Activated naive CD4-positive, alpha-beta T cell treated with anti-CD3 and anti-CD28 coated beads for 36 hours (primary cell): ENCODE data around the gene UAP1L1. TPM values are rescaled to one million over a fixed set of nuclear protein-coding genes. Genes with fewer than 3 reads are reported as not detected.

Source experiments
- CTCF ChIA-PET: fragments of 350-600 bp; sonication (Branson Sonifier 250); formaldehyde crosslinking; loops from one replicate; lab custom pipeline; 2021; ENCODE audit warnings: antibody characterized with exemption; lab: Charles Lee
- DNase-seq: peaks from one replicate; pipeline ENCODE4 v3.0.0-alpha.2; 2020
- H3K27ac Mint-ChIP-seq: one replicate; pipeline ENCODE4 v1.8.0; 2021; ENCODE audit warnings: mild to moderate bottlenecking, mixed read lengths
- H3K27me3 Mint-ChIP-seq: one replicate; pipeline ENCODE4 v1.8.0; 2021; ENCODE audit warnings: low read depth, mixed read lengths
- H3K36me3 Mint-ChIP-seq: one replicate; pipeline ENCODE4 v1.8.0; 2021; ENCODE audit warnings: low read depth, mixed read lengths
- H3K4me1 Mint-ChIP-seq: one replicate; pipeline ENCODE4 v1.8.0; 2021; ENCODE audit warnings: low read depth, mixed read lengths
- H3K4me3 Mint-ChIP-seq: one replicate; pipeline ENCODE4 v1.8.0; 2021; ENCODE audit warnings: mild to moderate bottlenecking, moderate library complexity, mixed read lengths
- H3K9me3 Mint-ChIP-seq: one replicate; pipeline ENCODE4 v1.8.0; 2021; ENCODE audit warnings: mixed read lengths
- intact Hi-C: fragments of 100-400 bp; cut with micrococcal nuclease; formaldehyde crosslinking; loops from one replicate; pipeline ENCODE4 v1.15.1; 2023
- total RNA-seq, 2 experiments: library from RNA; stranded (reverse); gene quantifications; one replicate each; pipeline ENCODE4 v1.2.3, GENCODE V29; 2021

UAP1L1 gene
- total RNA-seq, 2 experiments from 2014 or later, result 2.6 to 3.4 TPM

GRCh38 chr9:137096785-137097546, 19.6 kb downstream of the UAP1L1 start:
- intact Hi-C loops, result loop anchor here (2.0 kb wide), 1 partner anchor 54 kb away; no protein-coding TSS in a partner anchor
- H3K27me3 Mint-ChIP-seq, result no peaks in the 10 kb centered on the region
- H3K9me3 Mint-ChIP-seq, result no peaks in the 10 kb centered on the region
- DNase-seq, result no peak
- no peak overlapping the region for H3K4me3 Mint-ChIP-seq
- H3K36me3 Mint-ChIP-seq, result peaks cover 7% of the 10 kb centered on the region
- H3K4me1 Mint-ChIP-seq, result peaks cover 19% of the 10 kb centered on the region
- no peak overlapping the region for H3K27ac Mint-ChIP-seq
- CTCF ChIA-PET, result interaction anchor here (0.5 to 1.9 kb wide), 6 partner anchors 23 to 141 kb away, joined by 3 to 7 read pairs (median 5); no protein-coding TSS in a partner anchor

DNA sequence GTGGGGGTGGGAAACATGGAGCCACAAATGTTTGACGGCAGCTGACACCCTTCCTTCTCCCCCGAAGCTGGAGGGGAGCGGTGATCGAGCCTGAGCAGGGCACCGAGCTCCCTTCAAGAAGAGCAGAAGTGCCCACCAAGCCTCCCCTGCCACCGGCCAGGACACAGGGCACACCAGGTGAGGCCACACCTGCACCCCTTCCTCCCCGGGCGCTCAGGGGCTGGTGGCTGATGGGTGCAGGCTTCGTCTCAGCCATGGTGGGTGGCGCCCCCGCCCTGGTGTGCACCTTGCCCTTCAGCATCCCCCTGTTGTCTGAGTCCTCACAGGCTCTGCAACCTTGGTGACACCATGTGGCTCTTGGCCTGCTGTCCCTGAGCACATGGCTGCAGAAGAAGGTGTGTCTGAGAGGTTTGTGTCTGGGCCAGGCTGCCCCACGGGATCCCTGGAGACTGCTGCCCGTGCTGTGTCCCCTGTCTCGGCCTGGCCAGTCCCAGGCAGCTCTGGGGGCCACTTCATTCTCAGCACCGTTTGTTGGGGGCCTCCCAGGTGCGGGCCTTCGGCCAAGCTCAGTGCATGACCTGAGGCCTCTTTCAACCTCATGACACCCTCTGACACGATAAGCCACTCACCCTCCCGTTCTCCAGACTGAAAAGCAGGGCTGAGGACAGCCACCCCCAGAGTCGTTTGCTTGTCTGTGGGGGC, 20.6 kb downstream of the UAP1L1 start:
- no peaks in the 10 kb centered on the region for H3K27me3 Mint-ChIP-seq
- intact Hi-C loops, result loop anchor here (2.0 kb wide), 1 partner anchor 53 kb away; no protein-coding TSS in a partner anchor
- no peaks in the 10 kb centered on the region for H3K9me3 Mint-ChIP-seq
- CTCF ChIA-PET, result interaction anchor here (0.5 kb wide), 1 partner anchor 23 kb away, joined by 7 read pairs; no protein-coding TSS in a partner anchor
- DNase-seq, result no peak
- no peak overlapping the region for H3K4me3 Mint-ChIP-seq
- peaks cover 19% of the 10 kb centered on the region for H3K4me1 Mint-ChIP-seq
- no peak overlapping the region for H3K27ac Mint-ChIP-seq
- H3K36me3 Mint-ChIP-seq, result peaks cover 7% of the 10 kb centered on the region

DNA sequence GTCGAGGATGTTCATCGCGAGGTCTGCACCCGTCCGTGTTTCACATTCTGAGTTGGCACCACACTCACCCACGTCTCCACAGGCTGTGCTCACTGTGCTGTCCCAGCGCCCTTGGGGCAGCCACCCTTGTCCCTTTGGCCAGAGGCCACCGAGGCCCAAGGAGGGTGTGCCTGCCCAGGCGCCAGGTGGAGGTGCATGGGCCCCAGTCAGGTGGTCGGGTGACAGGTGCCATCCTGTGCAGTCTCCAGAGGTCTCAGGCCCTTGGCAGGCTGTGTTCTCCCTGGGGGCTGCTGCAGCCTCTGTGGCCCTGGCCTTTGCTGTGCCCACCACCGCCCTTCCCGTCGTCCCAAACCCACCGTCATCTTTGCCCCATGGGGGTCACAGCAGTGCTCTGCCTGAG, 21.9 kb downstream of the UAP1L1 start:
- Mint-ChIP-seq H3K9me3 (no peaks in the 10 kb centered on the region), H3K4me3 (no peak overlapping the region), H3K27me3 (no peaks in the 10 kb centered on the region), H3K36me3 (peaks cover 7% of the 10 kb centered on the region), H3K27ac (no peak overlapping the region), H3K4me1 (peaks cover 18% of the 10 kb centered on the region)
- no peak for DNase-seq
- CTCF ChIA-PET, result no interaction called here
- intact Hi-C loops, result no loop called here

DNA sequence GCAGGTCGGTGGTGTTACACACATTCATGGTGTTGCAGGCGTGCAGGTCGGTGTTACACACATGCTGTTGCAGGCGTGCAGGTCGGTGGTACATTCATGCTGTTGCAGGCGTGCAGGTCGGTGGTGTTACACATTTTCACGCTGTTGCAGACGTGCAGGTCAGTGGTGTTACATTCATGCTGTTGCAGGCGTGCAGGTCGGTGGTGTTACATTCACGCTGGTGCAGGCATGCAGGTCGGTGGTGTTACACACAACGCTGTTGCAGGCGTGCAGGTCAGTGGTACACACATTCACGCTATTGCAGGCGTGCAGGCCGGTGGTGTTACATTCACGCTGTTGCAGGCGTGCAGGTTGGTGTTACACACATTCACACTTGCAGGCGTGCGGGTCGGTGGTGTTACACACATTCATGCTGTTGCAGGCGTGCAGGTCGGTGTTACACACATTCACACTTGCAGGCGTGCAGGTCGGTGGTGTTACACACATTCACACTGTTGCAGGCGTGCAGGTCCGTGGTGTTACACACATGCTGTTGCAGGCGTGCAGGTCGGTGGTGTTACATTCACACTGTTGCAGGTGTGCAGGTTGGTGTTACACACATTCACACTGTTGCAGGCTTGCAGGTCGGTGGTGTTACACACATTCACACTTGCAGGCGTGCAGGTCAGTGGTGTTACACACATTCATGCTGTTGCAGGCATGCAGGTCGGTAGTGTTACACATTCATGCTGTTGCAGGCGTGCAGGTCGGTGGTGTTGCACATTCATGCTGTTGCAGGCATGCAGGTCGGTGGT, 26.1 kb downstream of the UAP1L1 start:
- DNase-seq, result no peak
- no peak overlapping the region for H3K4me3 Mint-ChIP-seq
- intact Hi-C loops, result no loop called here
- CTCF ChIA-PET, result interaction anchor here (0.6 to 1.6 kb wide), 2 partner anchors 8 to 790 kb away, joined by 3 to 8 read pairs; no protein-coding TSS in a partner anchor
- H3K27me3 Mint-ChIP-seq, result no peaks in the 10 kb centered on the region
- no peak overlapping the region for H3K27ac Mint-ChIP-seq
- H3K36me3 Mint-ChIP-seq, result peaks cover 6% of the 10 kb centered on the region
- no peaks in the 10 kb centered on the region for H3K4me1 Mint-ChIP-seq
- no peaks in the 10 kb centered on the region for H3K9me3 Mint-ChIP-seq

- H3K27ac Mint-ChIP-seq, result no peak overlapping the region
- H3K4me3 Mint-ChIP-seq, result no peak overlapping the region
- no peaks in the 10 kb centered on the region for H3K4me1 Mint-ChIP-seq
- DNase-seq, result no peak
- CTCF ChIA-PET, result no interaction called here
- H3K9me3 Mint-ChIP-seq, result no peaks in the 10 kb centered on the region
- H3K27me3 Mint-ChIP-seq, result no peaks in the 10 kb centered on the region
- peaks cover 3% of the 10 kb centered on the region for H3K36me3 Mint-ChIP-seq
- intact Hi-C loops, result no loop called here
Observed at GRCh38 chr9:137105814-137106661, 28.7 kb downstream of the UAP1L1 start.

- Mint-ChIP-seq H3K4me1 (no peaks in the 10 kb centered on the region), H3K27me3 (no peaks in the 10 kb centered on the region), H3K27ac (no peak overlapping the region), H3K4me3 (no peak overlapping the region), H3K9me3 (no peaks in the 10 kb centered on the region), H3K36me3 (peaks cover 3% of the 10 kb centered on the region)
- no peak for DNase-seq
- CTCF ChIA-PET, result no interaction called here
- intact Hi-C loops, result no loop called here
Observed at GRCh38 chr9:137106662-137107250, 29.4 kb downstream of the UAP1L1 start.

- H3K27me3 Mint-ChIP-seq, result no peaks in the 10 kb centered on the region
- H3K9me3 Mint-ChIP-seq, result no peaks in the 10 kb centered on the region
- H3K4me1 Mint-ChIP-seq, result no peaks in the 10 kb centered on the region
- CTCF ChIA-PET, result no interaction called here
- DNase-seq, result no peak
- no peak overlapping the region for H3K4me3 Mint-ChIP-seq
- no peak overlapping the region for H3K27ac Mint-ChIP-seq
- intact Hi-C loops, result no loop called here
- H3K36me3 Mint-ChIP-seq, result peaks cover 3% of the 10 kb centered on the region
Observed at GRCh38 chr9:137107312-137107921, 30.1 kb downstream of the UAP1L1 start.

DNA sequence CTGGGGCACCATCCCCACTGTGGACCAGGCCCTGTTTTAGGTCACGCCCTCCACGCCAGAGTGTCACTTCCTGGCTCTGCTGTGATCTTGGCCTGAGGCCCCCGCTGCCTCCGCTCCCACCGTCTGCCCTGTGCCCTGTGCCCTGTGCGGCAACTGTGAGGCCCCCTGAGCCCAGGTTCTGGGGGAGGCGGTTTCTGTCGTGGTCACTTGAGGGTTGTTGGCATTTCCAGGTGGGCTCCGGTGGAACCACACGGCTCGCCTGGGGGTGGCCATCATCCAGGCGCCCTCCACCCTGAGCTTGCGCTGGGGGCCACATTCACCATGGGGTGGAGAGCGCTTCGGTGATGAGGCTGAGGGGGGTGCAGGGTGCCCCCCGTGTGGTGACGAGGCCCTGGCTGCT, 30.7 kb downstream of the UAP1L1 start:
- DNase-seq, result no peak
- CTCF ChIA-PET, result no interaction called here
- Mint-ChIP-seq H3K9me3 (no peaks in the 10 kb centered on the region), H3K27ac (no peak overlapping the region), H3K27me3 (no peaks in the 10 kb centered on the region), H3K4me1 (peaks cover 2% of the 10 kb centered on the region), H3K4me3 (no peak overlapping the region), H3K36me3 (peaks cover 4% of the 10 kb centered on the region)
- intact Hi-C loops, result no loop called here

GRCh38 chr9:137108608-137109249, 31.4 kb downstream of the UAP1L1 start:
- no peaks in the 10 kb centered on the region for H3K27me3 Mint-ChIP-seq
- DNase-seq, result no peak
- H3K4me3 Mint-ChIP-seq, result no peak overlapping the region
- H3K27ac Mint-ChIP-seq, result no peak overlapping the region
- CTCF ChIA-PET, result interaction anchor here (0.6 to 0.9 kb wide), 2 partner anchors 18 to 62 kb away, joined by 3 read pairs; no protein-coding TSS in a partner anchor
- H3K9me3 Mint-ChIP-seq, result no peaks in the 10 kb centered on the region
- intact Hi-C loops, result no loop called here
- H3K4me1 Mint-ChIP-seq, result peaks cover 7% of the 10 kb centered on the region
- H3K36me3 Mint-ChIP-seq, result peaks cover 6% of the 10 kb centered on the region

- no peaks in the 10 kb centered on the region for H3K27me3 Mint-ChIP-seq
Observed at GRCh38 chr9:137109250-137110146, 32.2 kb downstream of the UAP1L1 start.

More at GRCh38 chr9:137109250-137110146, 32.2 kb downstream of the UAP1L1 start:
- H3K27ac Mint-ChIP-seq, result no peak overlapping the region
- H3K4me3 Mint-ChIP-seq, result no peak overlapping the region
- intact Hi-C loops, result no loop called here
- no peak for DNase-seq
- CTCF ChIA-PET, result interaction anchor here (0.9 kb wide), 1 partner anchor 63 kb away, joined by 3 read pairs; no protein-coding TSS in a partner anchor
- no peaks in the 10 kb centered on the region for H3K9me3 Mint-ChIP-seq
- peaks cover 7% of the 10 kb centered on the region for H3K4me1 Mint-ChIP-seq
- peaks cover 6% of the 10 kb centered on the region for H3K36me3 Mint-ChIP-seq
